NCI-H146 treated with DMSO at 0.1 percent for 48 hours (cell line): ENCODE data around the gene PRRX1.

ENCODE experiments used
- DNase-seq: peaks from one replicate; lab custom pipeline; 2025; ENCODE audit not compliant: unreplicated experiment; lab: John Stamatoyannopoulos, UW

The PRRX1 gene

GRCh38 chr1:170758992-170759391, 95.1 kb downstream of the PRRX1 start:
- no peak for DNase-seq

- no peak for DNase-seq
These were observed 101.3 kb downstream of the PRRX1 start for GRCh38 chr1:170765279-170765678.

GRCh38 chr1:170765712-170766330, 101.9 kb downstream of the PRRX1 start:
- DNase-seq: no peak

GRCh38 chr1:170768929-170769328, 105.0 kb downstream of the PRRX1 start:
- DNase-seq: no peak

- DNase-seq: no peak
These were observed 105.8 kb downstream of the PRRX1 start for GRCh38 chr1:170769691-170770090.

- DNase-seq: no peak
These were observed 106.3 kb downstream of the PRRX1 start for GRCh38 chr1:170770254-170770653.

- no peak for DNase-seq
These were observed 112.3 kb downstream of the PRRX1 start for GRCh38 chr1:170776252-170776651.

GRCh38 chr1:170776777-170777176, 112.8 kb downstream of the PRRX1 start:
- DNase-seq: no peak
